Measurements from ENCODE around the gene MAP1LC3A.

DNA sequence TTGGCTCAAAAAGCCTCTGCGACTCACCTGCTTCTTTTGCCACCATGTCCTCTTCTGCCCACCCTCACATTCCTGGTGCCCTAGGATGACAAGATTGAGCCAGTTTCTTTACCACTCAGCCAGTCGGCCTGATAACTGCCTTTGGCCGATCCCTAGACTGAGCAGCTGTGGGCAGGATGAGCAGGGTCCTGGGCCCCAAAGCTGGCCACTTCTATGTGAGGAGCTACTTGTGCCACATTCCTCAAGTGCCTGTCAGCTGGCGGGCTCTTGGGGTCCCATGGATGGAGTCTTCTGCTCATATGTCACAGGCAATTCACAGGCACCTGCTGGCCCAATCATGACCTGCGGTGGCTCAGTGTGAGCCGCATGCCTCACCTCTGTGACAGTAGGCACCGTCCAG, 25.8 kb upstream of the MAP1LC3A start:
- TF ChIP-seq, protein P1, sequence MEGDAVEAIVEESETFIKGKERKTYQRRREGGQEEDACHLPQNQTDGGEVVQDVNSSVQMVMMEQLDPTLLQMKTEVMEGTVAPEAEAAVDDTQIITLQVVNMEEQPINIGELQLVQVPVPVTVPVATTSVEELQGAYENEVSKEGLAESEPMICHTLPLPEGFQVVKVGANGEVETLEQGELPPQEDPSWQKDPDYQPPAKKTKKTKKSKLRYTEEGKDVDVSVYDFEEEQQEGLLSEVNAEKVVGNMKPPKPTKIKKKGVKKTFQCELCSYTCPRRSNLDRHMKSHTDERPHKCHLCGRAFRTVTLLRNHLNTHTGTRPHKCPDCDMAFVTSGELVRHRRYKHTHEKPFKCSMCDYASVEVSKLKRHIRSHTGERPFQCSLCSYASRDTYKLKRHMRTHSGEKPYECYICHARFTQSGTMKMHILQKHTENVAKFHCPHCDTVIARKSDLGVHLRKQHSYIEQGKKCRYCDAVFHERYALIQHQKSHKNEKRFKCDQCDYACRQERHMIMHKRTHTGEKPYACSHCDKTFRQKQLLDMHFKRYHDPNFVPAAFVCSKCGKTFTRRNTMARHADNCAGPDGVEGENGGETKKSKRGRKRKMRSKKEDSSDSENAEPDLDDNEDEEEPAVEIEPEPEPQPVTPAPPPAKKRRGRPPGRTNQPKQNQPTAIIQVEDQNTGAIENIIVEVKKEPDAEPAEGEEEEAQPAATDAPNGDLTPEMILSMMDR (IDR thresholded peaks at IDR 0.05): no peak
- no peak for TF ChIP-seq POLR2A (IDR thresholded peaks at IDR 0.05)
